Urinary bladder (tissue), 4 donors: ENCODE measurements around the gene MACF1. TPM values are rescaled to one million over a fixed set of nuclear protein-coding genes. Genes with fewer than 3 reads are reported as not detected.
"Not testable (repeated sequence)": the region's sequence is repeated elsewhere in the genome, so short reads cannot be mapped to it uniquely, and the experiment has no call there.

Experiments used
- DNase-seq: peaks from one replicate; pipeline ENCODE4 v3.0.0-alpha.2; 2015; ENCODE audit errors: extremely low spot score
- H3K27ac ChIP-seq: one replicate; pipeline ENCODE4 v1.5.1; 2013; ENCODE audit warnings: low read depth, mild to moderate bottlenecking, moderate library complexity
- H3K36me3 ChIP-seq: one replicate; pipeline ENCODE4 v1.6.1; 2013; ENCODE audit warnings: mild to moderate bottlenecking, moderate library complexity; ENCODE audit not compliant: insufficient read depth
- H3K4me1 ChIP-seq: one replicate; pipeline ENCODE4 v1.6.1; 2013; ENCODE audit warnings: mild to moderate bottlenecking, moderate library complexity; ENCODE audit not compliant: insufficient read depth
- H3K4me3 ChIP-seq: one replicate; pipeline ENCODE4 v1.5.1; 2013; ENCODE audit warnings: low read depth, low read length
- WGBS: extraction: QIAGEN DNeasy Blood & Tissue Kit; methylation state at CpG from one replicate; pipeline ENCODE4 v1.1.7; 2013; 5-methylcytosine and 5-hydroxymethylcytosine counted together
- polyA plus RNA-seq: library from polyadenylated mRNA; stranded (reverse); fragments of 200-250 nt; gene quantifications from one replicate; pipeline ENCODE4 v1.2.3, GENCODE V29; 2013
- total RNA-seq: library from RNA; depleted of rRNA; stranded (reverse); fragments of >200 nt; gene quantifications from one replicate; pipeline ENCODE4 v1.2.3, GENCODE V29; 2014
- donor health status: healthy with polysubstance abuse.
- donor health status: healthy.

MACF1 gene
- total and polyA plus RNA-seq, 2 donors: 93.0 to 476 TPM

DNA sequence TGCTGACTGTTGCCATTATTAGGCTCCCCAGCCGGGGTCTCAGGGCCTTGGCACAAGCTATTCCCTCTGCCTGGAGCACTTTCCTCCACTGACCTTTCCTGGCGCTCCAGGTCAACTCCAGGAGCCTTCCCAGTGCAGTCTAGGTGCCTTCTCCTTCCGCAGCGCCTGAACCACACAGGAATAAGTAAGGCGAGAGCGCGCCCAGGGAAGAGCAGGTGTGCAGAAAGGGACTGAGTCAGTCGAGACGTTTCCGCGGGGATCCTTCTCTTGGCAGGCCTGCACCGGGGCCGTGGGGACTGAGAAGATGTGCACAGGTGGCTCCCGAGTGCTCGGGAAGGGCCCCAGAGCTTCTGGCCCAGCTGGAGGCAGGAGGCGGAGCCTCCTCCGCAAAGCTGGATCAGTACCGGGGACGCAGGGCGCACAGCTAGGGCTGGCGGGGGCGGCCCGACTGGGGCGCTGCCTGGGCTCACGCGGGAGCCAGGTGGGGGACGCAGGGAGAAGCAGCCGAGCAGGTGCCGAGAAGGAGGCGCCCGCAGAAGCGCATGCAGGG, 286.2 kb downstream of the MACF1 start:
- Histone ChIP-seq H3K36me3 (no peaks in the 10 kb centered on the region), H3K27ac (no peak overlapping the region), H3K4me1 (no peaks in the 10 kb centered on the region), H3K4me3 (peak overlapping the region; percentile 45)
- WGBS: 15% methylated on average over 32 of the region's 32 CpGs
- DNase-seq: no peak

DNA sequence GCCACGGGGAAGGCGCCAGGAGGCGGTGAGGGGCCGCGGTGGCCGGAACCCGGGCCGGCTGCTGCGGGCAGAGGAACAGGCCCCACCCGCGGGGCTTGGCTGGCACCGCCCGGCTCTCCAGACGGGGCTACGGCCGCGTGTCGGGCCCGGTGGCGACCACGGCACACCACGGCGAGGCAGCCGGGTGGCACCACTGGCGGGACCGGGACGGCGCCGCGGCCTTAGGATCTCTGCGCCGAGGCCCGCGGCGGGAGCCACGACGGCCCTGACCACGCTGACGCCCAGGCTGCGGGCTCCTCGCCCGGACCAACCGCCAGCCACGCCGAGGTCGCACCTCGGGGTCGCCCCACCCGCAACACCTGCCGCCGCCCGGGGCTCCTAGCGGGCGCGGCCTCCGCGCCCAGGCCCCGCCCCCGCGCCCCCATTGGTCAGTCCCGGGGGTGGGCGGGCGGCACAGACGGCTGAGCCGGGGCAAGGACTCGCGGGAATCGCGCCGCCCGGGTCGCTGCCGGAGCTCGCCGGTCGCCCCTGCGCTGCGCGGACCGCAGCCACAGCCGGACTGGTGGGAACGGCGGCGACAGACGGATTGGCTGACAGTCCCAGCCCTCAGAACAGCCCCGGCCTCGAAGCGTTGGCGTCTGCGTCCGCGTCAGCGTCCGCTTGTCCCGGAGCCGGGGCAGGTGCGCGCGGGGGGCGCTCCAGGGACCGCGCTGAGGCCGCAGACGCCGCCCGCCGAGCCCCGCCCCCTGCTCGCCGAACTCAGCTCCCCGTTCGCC, 286.8 kb downstream of the MACF1 start, which contains the start of gene BMP8A:
Gene BMP8A (plus strand): TSS at position 491 of the 776 bp plus-strand sequence. CDS start 356 bp downstream, outside the sequence.
- H3K27ac ChIP-seq: no peak within 1 kb of the TSS
- WGBS: under 1% methylated on average over 112 of the region's 112 CpGs
- no peaks in the 10 kb centered on the region for H3K36me3 ChIP-seq
- H3K4me1 ChIP-seq: no peaks in the 10 kb centered on the region
- no peak for DNase-seq
- H3K4me3 ChIP-seq: peak within 1 kb of the TSS; percentile 45

DNA sequence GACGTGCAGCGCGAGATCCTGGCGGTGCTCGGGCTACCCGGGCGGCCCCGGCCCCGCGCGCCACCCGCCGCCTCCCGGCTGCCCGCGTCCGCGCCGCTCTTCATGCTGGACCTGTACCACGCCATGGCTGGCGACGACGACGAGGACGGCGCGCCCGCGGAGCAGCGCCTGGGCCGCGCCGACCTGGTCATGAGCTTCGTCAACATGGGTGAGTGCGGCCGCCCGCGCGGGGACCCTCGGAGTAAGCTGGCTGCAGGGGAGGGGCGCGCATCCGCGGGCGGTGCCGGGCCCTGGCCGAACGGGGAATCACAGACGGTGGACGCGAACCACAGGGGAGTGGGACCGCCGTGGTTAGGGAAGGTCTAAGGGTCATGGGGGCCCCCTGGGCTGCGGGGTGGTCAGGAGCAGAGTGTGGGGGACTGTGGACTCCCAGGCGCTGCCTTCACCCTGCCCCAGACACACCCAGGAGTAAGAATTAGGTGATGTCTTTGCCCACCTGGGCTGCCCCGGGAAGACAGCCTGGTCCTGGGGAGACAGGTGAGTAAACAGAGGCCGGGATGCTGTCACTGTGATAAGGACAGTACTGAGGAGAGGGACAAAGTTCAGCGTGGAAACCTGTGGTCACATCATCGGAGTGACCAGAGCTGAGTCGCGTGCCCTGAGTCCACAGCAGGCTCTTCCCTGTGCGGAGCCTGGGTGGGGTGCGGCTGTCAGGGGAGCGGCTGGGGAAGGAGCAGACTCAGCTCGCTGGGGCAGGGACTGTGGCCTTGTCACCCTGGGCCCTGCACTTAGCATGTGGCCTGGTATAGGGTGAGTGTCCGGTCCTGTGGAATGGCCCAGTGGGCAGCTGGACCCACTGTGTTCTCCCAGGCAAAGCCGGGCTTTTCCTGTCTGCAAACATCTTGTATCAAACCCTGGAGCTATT, 287.9 kb downstream of the MACF1 start:
- H3K36me3 ChIP-seq, H3K4me1 ChIP-seq, H3K27ac ChIP-seq, DNase-seq: not testable (repeated sequence)
- 17% methylated on average over 67 of the region's 67 CpGs for WGBS
- peak overlapping the region; percentile 45 for H3K4me3 ChIP-seq

DNA sequence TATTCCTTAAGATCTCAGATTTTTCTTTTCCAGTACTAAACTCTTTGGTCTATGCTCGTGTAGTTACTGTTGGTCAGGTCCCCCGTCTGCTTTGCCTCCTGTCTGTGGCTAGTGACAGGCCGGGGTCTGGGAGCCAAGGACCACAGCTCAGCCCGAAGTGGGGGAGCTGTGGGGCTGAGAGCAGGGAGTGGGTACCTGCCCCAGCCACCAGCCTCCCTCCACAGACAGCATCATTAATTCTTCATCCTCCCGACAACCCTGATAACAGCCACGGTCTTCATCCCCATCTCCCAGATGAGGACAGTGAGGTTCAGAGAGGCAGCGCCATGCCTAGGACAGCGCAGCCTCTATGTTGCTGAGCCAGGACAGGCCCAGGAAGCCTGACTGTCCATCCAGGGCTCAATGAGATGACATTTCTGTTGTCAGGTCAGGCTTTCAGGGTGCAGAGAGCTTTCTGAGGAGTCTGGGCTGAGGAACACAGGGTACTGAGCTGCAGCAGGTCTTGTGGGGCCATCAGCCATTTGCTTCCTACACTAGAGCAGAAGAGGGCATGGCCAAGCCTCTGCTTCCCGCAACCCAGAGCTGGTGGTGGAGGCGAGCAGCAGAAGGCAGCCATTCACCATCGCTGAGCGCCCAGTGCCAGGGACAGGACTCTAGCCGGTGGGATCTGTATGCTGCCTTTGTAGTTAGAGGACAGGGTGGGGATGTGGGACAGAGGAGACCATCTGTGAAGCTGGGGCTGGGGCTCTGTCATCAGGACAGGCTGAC, 288.7 kb downstream of the MACF1 start:
- not testable (repeated sequence) for H3K4me3 ChIP-seq, H3K36me3 ChIP-seq, DNase-seq, H3K27ac ChIP-seq, H3K4me1 ChIP-seq
- WGBS: 89% methylated on average over 13 of the region's 13 CpGs

- DNase-seq: no peak
Measured at GRCh38 chr1:39494671-39495410, 290.3 kb downstream of the MACF1 start.

DNA sequence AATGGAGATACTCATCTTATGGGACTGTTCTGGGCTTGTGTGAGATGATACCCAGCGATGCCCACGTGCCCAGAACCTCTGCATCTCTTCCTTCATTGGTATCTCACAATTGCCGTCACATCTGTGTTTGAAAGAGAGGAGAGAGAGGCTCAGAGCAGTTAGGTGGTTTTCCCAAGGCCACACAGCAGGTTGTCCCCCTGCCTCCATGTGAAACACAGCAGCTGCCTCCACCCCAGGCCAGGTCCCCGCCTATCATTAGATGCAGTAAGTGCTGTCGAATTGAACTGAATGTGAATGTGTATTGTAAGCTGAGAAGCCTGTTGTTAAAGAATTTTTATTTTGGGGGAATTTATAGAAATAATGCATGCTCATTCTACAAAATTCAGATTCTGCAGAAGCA, 292.0 kb downstream of the MACF1 start:
- WGBS: 95% methylated on average over 5 of the region's 5 CpGs
- not testable (repeated sequence) for DNase-seq, H3K4me1 ChIP-seq, H3K27ac ChIP-seq, H3K36me3 ChIP-seq, H3K4me3 ChIP-seq

More at GRCh38 chr1:39494671-39495410, 290.3 kb downstream of the MACF1 start:
- no peak overlapping the region for H3K27ac ChIP-seq
- 90% methylated on average over 13 of the region's 14 CpGs for WGBS
- no peak overlapping the region for H3K4me3 ChIP-seq
- H3K4me1 ChIP-seq: no peaks in the 10 kb centered on the region
- no peaks in the 10 kb centered on the region for H3K36me3 ChIP-seq

- Histone ChIP-seq H3K4me1 (no peaks in the 10 kb centered on the region), H3K27ac (no peak overlapping the region), H3K36me3 (no peaks in the 10 kb centered on the region), H3K4me3 (no peak overlapping the region)
- whole genome bisulfite sequencing: 70% methylated on average over 4 of the region's 5 CpGs
- DNase-seq: no peak
Measured at GRCh38 chr1:39497585-39497984, 293.1 kb downstream of the MACF1 start.

DNA sequence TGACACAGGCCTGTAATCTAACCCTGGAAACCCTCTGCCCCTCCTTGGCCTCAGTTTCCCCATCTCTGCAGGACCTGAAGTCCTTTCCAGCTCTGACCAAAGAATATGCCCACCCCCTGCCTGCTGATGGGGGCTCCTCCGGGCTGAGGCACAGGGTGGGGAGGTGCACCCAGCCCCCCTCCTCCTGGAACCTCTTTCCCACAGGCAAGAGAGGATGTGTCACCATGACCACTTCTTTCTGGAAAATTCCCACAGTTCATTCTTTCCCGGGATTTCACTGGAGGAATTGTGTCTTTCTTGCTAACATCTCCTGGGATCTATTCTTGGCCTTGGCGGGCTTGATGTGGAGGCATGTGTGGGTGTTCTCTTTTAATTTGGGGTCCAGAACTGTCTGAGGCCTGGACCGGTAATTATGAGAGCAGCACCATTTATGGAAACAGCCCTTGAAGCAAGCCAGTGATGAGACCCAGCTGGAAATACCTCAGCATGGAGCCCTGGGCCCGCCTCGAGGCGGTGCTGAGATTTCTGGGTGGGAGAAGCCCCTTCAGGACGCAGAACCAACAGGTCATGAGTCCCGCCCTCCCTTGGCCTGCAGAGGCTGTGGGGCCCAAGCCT, 293.7 kb downstream of the MACF1 start:
- whole genome bisulfite sequencing: 52% methylated on average over 9 of the region's 9 CpGs
- not testable (repeated sequence) for H3K27ac ChIP-seq, H3K4me1 ChIP-seq, H3K4me3 ChIP-seq, H3K36me3 ChIP-seq
- peak; percentile 46 for DNase-seq

GRCh38 chr1:39498821-39499220, 294.3 kb downstream of the MACF1 start:
- not testable (repeated sequence) for DNase-seq, H3K4me1 ChIP-seq, H3K27ac ChIP-seq, H3K4me3 ChIP-seq, H3K36me3 ChIP-seq
- 80% methylated on average over 10 of the region's 15 CpGs for WGBS

GRCh38 chr1:39499668-39500067, 295.2 kb downstream of the MACF1 start:
- Histone ChIP-seq H3K4me3 (no peak overlapping the region), H3K36me3 (no peaks in the 10 kb centered on the region), H3K4me1 (no peaks in the 10 kb centered on the region), H3K27ac (no peak overlapping the region)
- 57% methylated on average over 5 of the region's 5 CpGs for WGBS
- DNase-seq: no peak

GRCh38 chr1:39500862-39501389, 296.4 kb downstream of the MACF1 start:
- no peak for DNase-seq
- H3K4me3 ChIP-seq: no peak overlapping the region
- no peak overlapping the region for H3K27ac ChIP-seq
- 89% methylated on average over 4 of the region's 4 CpGs for WGBS
- no peaks in the 10 kb centered on the region for H3K36me3 ChIP-seq
- no peaks in the 10 kb centered on the region for H3K4me1 ChIP-seq

GRCh38 chr1:39501666-39502065, 297.2 kb downstream of the MACF1 start:
- DNase-seq: no peak
- WGBS: 76% methylated on average over 5 of the region's 5 CpGs
- H3K36me3 ChIP-seq: no peaks in the 10 kb centered on the region
- H3K4me1 ChIP-seq: no peaks in the 10 kb centered on the region
- no peak overlapping the region for H3K4me3 ChIP-seq
- H3K27ac ChIP-seq: no peak overlapping the region
